HG03108 (cell line): ENCODE measurements around the gene SLC25A22.

Experiments used
- ATAC-seq: cut with Tn5 transposase; IDR thresholded peaks from one replicate; pipeline ENCODE4 v1.9.1; 2021; ENCODE audit warnings: moderate library complexity; ENCODE audit not compliant: unreplicated experiment

The SLC25A22 gene

DNA sequence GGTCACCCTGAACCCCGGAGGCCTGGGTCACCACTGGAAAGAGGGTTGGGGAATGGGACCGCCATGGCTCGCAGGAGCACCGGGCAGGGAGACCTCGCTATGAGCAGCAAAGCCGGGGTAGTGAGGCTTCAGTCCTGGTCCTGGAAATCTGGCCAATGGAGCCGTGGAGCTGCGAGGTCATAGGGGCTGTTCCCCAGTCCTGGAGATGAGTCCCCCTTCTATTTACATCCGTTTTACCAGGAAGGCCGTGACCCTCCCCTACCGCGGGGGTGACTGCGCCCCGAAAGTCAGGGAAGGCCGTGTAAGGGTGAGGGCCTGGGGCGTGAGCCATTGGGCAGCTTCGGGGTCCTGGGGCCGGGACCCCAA is 6.5 kb upstream of the SLC25A22 start:
- ATAC-seq = no peak

DNA sequence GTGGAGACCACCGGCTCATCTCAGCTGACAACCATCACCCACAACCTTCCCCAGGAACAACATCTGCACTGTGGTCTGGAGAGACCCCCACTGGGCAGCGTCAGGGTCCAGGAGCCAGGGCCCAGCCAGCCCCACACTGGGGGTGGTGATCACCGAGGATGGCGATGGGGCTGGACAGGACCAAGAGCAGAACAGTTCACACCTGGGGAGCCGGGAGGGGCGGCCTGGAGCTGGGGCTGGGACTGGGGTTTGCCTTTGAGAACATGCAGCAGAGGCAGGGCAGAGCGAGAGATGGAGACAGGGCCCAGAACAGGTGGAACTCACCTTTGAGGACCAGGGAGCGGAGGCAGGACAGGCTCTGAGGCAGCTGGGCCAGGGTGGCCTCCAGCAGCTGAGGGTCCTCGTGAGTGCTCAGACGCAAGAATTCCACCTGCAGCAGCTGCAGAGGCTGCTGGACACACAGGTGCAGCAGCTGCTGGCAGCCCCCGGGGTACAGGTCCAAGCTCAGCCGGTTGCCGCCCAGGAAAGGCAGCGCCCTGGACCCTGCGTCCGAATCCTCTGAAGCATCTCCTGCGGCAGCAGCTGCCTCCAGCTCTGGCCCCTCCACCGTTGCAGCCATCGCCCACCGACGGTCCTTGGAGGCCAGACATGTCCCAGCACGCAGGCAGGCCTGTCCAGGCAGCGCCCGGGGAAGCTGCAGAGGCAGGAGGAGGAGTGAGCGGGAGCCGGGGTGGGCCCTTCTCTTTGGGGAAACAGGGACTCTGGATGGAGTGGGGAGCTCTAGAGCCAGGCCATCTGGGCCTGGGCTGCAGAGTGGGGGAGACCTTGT is 5.9 kb upstream of the SLC25A22 start:
- no peak for ATAC-seq

DNA sequence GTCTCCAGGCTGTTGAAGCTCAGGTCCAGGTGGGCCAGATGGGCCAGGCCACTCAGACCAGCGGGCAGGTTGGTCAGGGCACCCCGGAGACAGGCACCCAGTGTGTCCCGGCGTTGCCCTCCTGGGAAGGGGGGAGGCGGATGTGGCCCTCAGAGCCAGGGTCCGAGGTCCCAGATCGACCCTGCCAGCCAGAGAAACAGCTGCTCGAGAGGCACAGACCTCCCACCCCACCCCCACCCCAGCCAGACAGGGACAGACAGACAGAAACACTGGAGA is 5.3 kb upstream of the SLC25A22 start:
- ATAC-seq = no peak

DNA sequence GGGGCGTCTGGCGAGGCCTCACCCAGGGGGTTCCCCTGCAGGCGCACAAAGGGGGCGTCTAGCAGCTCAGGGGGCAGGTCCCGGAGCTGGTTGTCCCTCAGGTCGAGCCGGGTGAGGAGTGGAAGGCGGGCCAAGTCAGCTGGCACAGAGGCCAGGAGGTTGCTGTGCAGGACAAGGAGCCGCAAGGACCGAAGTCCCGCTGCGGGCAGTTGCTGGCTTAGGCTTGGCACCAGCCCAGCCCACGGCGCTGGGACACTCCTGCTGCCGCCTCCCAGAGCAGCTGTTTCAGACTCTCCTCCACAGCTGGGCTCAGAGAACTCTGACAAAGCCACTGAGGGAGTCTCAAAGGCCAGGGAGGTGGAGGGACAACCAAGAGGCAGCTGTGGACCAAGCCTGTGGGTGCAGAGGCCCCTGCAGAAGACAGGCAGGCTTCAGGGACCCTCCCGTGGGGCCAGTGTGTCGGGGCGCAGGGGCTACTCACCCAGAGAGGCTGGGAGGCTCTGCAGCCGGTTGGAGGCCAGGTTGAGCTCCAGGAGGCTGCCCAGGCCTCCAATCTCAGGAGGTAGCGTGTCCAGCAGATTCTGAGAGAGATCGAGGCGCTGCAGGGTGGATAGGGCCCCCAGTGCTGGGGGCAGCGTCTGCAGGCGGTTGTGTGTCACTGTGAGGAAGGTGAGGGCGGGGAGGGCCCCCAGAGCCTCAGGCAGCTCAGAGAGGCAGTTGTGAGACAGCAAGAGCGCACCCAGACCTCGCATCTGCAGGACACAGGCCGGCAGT is 4.8 kb upstream of the SLC25A22 start:
- ATAC-seq = no peak

DNA sequence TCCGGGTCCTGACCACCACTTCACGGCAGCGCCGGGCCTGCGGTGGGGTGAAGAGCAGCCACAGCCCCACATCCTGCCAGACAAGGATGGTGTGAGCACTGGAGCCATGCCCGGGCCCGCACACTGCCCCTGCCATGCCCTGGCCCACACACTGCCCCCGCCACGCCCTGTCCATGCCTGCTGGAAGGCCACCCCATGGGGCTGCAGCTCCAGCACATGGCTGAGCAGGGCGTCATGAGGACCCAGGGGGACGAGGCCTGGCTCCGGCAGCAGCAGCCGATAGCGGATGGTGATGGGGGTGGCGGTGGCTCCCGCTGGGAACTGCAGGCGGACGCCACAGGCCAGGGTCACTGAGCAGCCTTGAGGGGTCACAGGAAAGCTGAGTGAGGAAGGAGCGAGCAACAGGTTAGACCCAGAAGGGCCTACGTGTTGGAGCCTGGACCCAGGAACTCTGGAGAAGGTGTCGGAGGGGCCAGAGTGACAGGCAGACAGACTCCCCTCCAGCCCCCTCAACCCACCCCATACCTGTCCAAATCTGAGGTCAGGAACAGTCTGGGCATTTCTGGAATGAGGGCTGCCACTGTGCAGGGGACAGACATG is 4.0 kb upstream of the SLC25A22 start:
- no peak for ATAC-seq

DNA sequence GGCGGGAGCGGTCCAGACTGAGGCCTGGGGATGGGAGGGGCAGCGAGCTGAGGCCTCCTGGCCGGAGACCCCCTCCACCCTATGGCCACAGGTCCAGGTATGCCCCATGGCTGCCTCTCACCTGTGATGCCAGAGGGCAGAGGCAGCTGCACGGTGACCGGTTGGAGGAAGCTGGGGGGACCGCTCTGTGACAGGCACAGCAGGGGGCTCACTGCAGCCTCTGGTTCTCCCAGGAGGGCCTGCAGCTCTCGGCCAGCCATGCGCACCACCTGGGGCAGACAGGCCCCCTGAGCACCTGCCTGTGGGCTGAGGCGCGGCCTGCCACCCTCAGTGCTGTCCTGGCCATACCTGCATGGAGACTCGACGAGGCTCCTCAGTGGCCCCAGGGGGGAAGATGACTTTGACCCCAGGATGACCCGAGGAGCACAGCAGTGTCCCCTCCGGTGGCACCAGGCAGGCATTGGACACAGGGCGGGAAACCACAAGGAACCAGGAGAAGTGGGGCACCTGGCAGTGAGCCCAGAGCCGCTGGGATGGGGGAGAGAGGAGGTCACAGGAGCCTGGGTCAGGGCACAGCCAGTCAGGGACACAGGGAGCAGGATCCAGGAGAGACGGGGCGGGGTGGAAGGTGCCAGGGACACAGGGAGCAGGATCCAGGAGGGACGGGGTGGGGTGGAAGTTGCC is 3.2 kb upstream of the SLC25A22 start:
- ATAC-seq = no peak

DNA sequence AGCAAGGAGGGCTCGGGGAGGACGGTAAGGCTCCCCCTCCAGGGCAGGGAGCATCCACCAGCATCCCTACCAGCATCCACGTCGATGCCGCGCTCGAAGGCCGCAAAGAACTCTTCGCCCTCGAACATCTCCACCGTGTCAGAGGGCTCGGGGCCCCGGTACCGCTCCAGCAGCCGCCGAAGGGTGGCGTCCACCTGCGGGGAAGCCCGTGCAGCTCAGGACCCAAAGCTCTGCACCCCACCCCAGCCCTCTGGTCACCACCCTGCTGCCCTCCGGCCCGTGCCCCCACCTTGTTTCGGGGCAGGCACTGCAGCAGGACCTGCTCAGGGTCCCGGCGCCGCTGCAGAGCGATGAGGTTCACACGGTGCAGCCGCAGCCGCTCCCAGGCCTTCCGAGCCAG is 2.4 kb upstream of the SLC25A22 start:
- no peak for ATAC-seq

DNA sequence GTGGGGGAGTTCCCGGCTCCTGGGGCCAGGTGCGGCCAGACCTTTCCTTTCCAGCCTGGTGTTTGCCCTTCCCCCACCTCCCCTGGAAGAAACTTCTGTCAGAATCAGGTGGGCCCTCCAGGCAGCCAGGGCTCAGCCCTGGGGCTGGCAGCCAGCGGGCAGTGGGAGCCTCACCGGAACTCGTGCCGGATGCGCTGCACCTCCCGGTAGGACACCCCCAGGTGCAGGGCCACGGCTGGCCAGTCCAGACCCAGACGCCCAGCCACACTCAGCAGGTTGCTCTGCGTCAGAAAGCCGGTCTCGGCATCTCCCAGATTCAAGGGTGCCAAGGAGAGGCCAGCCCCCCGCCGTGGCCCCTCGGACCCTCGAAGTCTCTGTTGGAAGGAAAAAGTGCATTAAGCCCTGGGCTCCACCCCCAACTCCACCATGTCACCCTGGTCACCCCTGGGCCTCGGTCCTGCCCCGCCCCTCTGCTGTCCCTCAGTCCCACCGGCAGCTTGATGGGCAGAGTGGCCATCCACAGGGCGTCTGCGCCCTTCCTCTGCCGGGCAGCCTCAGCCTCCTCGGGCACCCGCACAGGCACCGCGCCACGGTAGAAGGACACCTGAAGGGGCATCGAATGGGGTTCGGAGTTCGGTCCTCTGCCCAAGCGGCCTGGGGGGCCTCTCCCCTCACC is 1.7 kb upstream of the SLC25A22 start:
- ATAC-seq = no peak

DNA sequence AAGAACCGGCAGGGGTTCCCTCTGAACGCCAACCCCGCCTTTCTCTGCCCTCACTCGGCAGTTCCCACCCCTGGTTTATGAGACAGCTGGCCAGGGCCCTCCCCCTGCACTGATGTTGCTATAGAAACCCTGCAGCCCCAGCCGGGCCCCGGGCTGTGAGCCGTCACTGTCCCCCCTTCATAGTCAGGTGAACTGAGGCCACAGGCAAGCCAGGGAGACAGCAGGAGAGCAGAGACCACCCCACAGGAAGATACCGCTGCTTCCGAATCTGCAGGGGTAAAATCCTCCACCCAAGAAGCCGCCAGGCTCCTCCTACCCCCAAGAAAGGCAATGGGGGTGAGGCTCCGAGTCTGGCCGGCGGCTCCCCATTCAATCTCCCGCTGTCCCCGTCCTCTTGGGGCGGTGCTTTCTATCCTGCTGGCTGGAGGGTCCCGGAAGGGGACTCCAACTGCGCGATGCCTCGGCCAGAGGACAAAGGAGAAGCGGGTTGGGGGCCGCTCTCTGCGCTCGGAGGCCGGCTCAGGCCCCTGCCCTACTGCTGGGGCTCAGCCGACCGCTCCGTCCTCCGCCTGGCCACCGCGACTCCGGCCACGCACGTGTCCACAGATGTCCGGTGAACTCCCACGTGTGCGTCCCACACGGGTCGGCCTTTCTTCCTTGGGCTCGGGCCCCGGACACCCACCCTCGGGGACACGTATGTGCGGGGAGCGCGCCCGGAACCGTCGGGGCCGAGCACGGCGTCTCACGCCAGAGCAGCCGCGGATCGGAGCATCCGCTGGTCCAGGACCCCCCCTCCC is 587 bp downstream of the SLC25A22 start:
- peak; percentile 32 for ATAC-seq

DNA sequence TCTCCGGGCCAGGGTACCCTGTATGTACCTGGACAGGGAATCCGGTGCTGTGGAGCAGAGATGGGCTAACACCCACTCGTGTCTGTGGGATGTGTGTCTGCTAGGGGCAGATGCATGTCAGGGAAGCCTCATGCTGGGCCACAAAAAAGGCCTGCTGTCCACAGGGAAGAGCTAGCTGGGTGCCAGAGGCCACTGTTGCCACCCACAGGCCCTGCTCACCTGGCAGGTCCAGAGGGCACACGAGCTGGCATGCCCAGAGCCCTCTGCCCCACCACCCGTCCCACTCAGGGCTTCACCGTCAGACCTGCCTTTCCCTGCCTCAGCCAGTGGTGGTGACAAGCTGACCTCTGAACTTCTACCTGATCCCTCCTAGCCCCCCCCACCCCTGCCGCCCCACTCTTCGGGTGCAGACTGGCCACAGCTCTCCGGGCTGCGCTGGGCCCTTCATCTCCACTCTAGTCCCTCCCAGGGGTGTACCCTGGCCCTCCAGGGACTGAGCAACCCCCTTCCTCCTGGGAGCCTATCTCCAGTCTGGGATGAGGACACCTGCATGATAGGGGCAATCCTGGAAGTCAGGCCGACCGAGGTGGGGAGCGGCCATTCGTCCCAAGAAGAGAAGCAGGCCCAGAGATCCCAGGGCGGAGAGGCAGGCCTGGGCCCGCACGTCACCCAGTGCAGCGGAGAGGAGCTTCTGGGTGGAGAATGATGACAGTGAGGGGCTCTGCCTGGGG is 1.4 kb downstream of the SLC25A22 start:
- no peak for ATAC-seq

DNA sequence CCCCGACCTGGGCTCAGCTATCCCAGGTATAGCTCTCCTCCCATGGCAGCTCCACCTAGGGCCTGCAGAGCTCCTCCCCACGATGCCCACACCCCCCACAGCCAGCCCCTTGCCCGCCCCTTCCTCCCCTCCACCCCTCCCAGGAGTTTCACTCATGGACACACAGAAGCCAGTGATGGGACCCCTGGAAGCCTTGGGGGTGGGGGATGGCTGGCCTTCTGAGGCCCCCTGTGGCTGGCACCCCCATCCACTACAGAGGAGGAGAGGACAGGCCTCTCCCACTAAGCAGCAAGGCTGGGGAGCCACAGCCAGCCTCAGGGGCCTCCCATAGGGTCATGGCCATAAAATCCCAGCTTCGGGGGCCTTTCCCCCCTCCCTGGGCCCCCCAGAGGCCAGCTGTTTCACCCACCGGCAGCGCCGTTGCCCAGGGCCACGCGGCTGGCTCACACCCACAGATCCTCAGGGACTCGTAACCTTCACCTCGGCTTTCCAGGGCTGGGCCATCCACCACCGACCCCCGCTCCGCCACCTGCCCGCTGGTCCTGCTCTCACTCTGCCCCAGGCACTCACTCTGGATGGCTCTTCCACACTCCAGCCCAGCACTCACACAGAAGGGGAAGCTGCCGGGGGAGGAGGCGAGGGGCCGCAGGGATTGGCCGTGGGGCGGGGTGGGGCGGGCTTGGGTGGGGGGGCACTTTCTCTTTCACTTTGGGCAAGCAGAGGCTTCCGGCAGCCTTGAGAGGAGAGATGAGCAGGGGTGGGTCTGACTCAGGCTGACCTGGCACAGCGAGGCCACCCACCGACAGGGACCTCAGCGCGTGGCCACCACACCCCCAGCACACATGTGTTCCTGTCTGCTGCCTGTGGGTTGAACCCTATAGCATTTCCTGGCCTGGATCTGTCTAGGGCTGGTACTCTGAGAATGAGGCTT is 2.2 kb downstream of the SLC25A22 start:
- no peak for ATAC-seq

DNA sequence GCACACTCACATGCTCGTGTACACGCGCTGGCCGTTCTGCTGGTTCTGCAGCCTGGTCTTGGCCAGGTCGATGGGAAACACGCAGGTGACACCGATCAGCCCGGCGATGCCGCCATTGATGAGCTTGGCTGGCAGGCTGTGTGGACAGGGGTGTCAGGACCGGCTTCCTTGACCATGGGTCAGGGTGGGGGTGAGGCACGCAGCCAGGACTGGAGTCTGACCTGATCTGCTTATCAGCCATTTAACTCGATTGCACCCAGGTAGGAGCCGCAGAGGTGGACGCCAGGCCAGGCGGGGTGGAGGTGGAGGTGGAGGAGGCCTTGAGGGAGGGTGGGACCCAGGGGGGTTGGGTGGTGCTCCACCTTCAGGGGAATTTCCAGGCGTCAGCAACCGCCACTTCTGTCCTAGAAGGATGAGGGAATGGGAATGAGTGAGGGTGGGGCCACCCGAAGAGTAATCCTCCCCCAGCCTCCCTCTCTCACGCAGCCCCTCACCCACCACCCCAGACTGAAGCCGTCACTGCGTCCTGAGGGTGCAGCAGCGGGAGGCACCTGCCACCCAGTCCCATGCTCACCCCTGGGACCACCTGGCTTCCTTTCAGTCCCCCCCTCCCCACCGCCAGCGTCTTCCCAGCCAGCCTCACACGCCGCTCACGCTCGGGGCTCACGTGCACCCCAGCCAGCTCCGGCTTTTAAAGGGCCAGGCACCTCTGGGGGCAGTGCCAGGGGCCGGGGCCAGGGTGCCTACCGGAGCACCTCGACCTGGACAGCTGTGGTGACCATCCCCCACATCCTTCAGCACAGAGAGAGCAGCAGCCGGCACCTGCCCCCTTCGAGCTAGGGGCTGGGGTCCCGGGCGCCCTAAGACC is 3.1 kb downstream of the SLC25A22 start:
- no peak for ATAC-seq

DNA sequence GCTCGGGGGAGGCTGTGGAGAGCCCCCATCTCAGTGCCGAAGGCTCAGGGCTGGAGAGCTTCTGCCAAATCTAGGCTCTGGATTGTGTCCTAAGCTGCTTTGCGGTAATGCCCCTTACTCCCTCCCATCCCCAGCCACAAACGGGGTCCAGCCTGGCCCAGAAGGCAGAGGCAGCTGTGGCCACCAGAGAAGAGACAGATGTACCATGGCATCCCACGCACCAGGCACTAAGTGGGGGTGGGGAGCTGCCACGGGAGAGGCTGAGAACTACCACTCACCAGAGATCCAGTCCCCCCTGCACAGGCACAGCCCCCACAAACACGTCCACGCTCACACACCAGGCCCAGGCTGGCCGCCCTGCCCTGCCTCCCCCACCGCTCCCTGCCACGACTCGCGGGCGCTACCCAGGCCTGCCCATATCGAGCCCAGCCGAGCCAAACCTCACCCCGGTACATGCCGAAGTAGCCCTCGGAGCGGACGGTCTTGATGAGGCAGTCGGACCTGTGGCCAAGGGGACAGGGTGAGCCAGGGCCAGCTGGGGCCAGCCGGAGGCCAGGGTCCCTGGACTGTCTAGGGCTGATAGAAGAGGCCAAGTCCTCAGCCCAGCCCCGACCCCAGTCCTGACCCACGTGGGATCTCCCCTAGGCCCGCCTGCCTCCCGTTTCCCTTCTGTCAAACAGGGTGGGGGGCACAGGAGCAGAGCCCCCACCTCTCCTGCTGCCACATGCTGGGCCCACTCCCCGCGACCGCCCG is 3.9 kb downstream of the SLC25A22 start:
- ATAC-seq = no peak

DNA sequence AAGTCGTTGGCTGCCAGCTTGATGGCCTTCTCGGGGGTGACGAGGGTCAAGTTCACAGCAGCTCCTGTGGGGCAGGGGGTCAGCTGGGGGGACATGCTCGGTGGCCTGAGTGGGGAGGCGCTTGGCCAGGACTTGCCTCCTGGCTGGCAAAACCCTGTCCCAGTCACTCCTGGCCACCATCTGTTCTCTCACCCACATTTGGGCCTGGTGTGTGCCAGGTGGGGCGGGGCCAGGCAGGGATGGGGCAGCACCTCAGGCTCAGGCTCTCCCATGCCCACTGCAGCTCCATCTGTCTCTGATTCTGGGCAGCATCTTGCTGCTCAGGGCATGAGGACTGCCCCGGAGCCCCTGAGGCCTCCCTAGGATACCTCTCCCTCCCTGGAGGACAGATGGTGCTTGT is 4.5 kb downstream of the SLC25A22 start:
- ATAC-seq = no peak

DNA sequence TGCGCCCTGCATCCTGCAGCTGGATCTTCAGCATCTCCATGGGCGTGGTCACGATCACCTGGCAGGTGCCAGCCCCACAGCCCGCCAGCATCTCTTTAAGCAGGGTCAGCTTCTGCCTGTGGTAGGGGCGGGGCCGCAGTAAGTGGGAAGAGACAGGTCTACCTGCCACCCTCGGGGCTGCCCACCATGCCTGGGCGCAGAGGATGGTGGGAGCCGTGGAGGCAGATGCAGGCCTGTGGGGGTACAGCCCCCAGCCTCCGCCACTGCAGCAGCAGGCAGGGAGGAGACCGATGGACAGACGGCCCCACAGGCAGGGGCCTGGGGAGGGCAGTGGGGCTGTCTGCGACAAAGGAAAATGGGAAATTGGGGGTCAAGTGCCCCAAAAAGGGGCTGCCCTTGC is 5.2 kb downstream of the SLC25A22 start:
- ATAC-seq = no peak

DNA sequence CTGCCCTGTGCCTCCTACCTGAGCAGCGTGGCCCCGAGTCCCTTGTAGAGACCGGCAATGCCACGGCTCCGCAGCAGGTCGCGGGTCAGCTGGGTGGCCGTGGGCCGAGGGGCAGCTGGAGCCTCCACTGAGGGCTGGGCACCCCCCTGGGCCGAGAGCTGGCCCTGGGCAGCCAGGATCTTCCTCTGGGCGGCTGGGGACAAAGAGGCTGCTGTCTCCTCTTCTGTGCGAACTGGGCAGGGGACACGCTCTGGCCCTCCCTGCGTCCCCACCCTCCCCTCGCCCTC is 5.6 kb downstream of the SLC25A22 start:
- ATAC-seq = no peak
